Skin of body (tissue), 2 donors: Measurements from ENCODE around the gene HDAC4. TPM values are rescaled to one million over a fixed set of nuclear protein-coding genes. Genes with fewer than 3 reads are reported as not detected.
"Not testable (repeated sequence)": the region's sequence is repeated elsewhere in the genome, so short reads cannot be mapped to it uniquely, and the experiment has no call there.

Experiments used
- DNase-seq: peaks from one replicate; lab custom pipeline; 2025; lab: John Stamatoyannopoulos, UW
- total RNA-seq: library from RNA; depleted of rRNA; stranded (reverse); fragments of >200 nt; gene quantifications from one replicate; pipeline ENCODE4 v1.2.3, GENCODE V29; 2014

The HDAC4 gene
- 22.8 TPM for total RNA-seq

- no peak for DNase-seq
Observed at GRCh38 chr2:239400596-239401066, at the start of gene HDAC4. Gene HDAC4 (minus strand): TSS chr2:239401020. CDS start chr2:239352699, 48,321 bp downstream.

DNA sequence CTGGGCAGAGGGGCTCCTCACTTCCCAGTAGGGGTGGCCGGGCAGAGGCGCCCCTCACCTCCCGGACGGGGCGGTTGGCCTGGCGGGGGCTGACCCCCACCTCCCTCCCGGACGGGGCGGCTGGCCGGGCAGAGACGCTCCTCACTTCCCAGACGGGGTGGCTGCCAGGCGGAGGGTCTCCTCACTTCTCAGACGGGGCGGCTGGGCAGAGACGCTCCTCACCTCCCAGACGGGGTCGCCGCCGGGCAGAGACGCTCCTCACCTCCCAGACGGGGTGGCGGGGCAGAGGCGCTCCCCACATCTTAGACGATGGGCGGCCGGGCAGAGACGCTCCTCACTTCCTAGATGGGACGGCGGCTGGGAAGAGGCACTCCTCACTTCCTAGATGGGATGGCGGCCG lies 48.6 kb upstream of the HDAC4 start:
- DNase-seq, result not testable (repeated sequence)

GRCh38 chr2:239445771-239446524 lies 45.1 kb upstream of the HDAC4 start:
- peak; percentile 87 for DNase-seq

DNA sequence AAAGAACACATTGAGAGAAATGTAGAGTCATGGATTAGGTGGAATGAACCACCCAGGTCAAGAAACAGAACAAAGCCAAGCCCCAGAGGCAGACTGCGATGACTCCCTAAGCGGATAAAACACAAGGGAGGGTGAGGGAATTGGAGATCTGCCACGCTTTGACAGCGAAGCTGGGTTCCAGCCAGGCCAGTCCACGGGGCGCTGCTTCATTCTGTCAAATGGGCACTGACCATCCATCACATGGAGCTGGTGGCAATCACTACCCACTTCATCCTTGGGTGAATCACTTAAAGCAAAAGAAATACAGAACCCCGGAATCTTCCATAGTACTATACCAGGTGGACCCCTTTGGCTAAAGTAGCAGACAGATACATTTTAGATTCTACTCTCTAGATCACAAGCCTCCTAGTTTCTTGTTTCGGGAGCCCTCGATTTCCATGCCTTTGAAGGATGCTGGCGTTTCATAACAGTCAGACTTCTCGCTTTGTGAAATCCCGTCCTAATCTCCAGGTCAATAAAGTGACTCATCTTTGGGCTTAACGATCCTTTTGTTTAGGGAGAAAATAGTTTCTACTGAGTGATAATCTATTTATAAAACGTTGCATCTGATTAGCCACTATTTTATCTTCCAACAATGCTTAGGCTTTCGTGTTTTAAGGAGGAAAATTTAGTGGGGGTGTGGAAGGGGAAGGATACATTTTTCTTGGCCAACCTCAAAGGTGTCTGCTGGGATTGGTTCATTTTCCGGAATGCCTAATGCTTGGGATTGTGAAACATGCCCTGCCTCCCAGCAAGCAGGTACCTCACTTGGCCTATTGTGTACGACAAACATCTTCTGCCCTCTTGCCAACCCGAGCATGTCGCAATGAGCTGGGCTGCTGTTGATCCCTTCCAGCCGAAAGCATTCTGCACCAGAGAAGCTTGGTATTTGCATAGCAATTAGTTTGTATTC lies 44.1 kb upstream of the HDAC4 start:
- peak; percentile 62 for DNase-seq

DNA sequence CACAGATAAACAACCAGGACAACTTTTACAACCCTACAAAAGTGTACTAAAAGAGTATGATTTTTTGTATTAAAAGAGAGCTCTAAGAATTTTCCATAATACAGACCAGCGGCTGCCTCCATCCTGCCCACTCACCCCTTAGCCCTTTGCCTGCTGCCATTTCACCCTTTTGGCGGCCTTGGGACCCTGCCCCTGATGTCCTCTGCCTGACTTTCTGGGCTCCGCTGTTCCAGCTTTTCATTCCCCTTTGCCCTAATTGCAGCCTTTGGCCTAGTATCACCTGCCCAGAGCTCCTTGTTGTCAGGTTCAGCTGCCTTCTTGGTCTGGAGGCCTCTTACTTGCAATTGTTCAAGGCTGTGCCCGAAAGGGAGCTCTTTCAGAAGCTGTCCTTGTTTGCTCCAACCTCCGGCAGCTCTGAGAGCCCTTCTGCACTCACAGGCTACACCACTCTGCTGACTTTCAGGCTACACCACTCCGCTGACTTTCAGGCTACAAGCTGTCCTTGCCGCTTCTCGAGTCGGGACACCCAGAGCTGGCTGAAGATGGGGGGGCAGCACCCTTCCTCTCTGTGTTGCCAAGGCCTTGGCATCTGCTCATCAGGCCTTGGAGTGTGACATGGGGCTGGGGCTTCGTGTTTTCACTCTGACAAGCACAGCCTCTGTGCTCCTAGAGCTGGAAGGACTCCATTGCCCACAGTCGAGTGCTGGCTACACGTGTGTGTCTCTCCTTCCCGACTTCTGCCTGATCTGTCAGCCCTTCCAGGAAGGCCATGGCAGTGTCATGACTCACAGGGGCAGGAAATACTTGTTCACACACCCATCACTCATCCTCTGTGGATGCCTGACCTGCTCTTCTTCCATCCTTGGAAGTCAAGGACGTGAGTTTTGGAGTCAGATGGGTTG lies 43.1 kb upstream of the HDAC4 start:
- no peak for DNase-seq

GRCh38 chr2:239443102-239443620 lies 42.3 kb upstream of the HDAC4 start:
- no peak for DNase-seq

- no peak for DNase-seq
Observed at GRCh38 chr2:239442192-239442591, 41.4 kb upstream of the HDAC4 start.

DNA sequence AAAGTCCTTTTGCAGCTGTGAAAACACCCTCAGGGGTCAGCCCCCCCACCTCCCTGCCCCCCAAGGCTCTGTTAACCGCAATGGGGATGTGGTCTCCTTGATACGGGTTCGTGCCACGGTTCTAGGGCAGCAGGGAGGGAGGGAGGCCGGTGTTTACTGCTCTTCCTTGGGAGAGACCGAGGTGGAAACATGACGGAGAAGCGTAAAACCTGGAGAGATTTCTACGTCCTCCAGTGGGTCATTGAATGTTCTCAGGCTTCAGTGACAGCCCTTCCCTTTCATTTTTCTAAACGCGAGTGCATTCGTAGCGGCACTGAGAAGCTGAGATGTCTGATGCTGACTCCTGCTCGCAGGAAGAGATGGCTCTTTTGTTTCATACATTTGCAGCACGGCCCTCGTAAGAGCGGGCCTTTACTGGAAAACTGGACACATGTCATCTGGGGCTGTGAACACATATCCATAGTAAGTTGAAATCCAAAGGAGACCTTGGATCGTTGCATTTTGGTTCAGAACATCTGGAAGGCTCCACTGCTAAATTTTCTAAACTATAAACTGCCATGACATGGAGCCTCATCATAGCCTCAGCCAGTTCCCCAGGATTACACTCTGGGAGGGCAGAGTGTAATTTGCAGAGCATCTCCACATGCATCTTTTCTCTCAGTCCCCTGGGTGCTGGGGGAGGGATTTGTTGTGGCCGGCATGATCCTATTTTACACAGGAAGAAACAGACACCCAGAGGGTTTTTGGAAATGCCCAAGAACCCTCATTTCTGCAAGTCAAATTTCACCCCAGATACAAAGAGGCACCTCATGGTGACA lies 40.6 kb upstream of the HDAC4 start:
- no peak for DNase-seq

GRCh38 chr2:239440511-239440959 lies 39.7 kb upstream of the HDAC4 start:
- peak; percentile 42 for DNase-seq

DNA sequence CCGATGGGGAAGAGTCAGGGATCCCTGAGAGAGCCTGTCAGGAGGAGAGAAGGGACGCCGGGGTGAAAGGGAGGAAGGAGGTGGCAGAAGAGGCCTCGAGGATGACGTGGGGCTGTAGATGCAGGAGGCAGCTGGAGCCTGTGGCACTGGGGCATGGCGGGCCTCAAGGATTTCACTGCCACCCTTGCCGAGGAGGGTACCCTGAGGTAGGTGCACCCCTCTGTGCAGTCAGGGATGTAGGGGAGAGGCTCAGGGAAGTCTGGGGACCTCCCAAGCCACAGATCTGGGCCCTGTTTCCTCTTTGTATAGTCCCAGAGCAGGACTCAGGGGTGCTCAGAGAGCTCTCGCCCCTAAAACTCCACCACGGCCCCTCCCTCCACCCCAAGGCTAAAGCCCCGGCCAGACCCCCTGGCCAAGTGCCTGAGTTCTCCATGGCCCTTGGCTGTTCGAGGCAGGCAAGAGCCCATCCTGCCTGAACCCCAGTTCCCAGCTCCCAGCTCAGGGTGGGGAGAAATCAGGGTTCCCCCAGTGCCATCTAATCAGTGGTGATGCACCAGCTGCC lies 39.0 kb upstream of the HDAC4 start:
- no peak for DNase-seq

GRCh38 chr2:239438995-239439753 lies 38.4 kb upstream of the HDAC4 start:
- DNase-seq, result no peak

DNA sequence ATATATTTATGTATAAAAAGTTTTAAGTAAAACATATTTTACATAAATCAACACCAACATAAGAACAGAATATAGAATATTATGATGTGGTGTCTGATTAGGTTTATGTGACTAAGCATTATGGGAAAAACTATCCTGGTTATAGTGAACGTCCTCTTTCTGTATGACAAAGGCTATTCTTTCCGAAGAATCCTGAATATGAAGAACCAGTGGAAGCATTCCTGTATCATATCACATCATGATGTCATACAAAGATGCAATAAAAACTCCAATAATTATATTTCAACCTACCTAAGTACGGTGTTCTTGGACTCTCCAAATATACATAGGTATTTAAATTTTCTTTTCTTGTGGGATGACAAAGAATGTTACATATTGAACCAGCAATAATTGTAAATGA lies 37.5 kb upstream of the HDAC4 start:
- DNase-seq, result no peak

GRCh38 chr2:239436669-239437335 lies 36.0 kb upstream of the HDAC4 start:
- no peak for DNase-seq

DNA sequence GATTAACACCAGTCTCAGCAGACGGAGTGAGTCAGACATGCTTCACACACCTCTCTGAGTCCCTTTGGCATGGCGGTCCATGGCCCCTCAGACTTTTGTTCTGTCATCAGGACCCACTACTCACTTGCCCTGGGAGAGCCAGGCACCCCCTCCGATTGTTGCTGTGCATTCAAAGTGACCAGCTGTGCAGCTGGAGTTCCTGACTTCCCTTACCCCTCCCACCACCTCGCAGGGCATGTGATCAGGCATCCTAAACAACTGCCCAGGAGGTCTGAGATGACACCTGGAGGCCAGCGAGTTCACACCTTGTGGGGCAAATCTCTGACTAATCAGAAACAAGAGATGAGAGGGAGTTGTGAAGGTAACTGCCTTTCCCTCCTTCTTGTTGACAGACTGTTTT lies 35.3 kb upstream of the HDAC4 start:
- DNase-seq, result no peak

DNA sequence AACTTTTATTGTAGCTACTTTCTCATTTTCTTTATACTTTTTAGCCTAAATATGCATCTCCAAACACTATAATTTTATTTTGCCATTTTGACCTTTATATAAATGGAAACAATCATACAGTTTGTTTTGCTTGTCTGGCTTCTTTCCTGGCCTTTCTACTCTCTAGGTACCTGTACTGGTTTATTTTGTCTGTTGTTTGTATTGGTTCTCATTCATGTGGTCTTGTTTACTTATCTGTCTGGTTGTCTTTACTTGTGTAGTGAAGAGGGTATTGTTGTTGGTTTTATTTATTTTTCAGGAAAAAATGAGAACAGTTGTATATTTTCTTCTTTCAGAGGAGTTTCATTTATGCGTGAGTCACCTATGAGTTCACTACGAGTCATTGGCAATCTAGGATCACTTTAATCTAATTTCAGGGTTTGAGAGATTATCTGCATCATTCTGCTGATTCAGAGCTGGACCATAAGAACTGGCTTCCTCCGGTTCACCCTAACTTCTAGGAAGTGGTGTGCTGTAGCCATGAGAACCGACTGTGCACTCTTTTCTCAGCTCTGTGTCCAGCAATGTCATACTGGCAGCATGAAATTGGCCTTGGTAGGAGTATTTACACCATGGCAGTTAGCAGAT lies 33.1 kb upstream of the HDAC4 start:
- no peak for DNase-seq

GRCh38 chr2:239432174-239432573 lies 31.4 kb upstream of the HDAC4 start:
- DNase-seq, result no peak

DNA sequence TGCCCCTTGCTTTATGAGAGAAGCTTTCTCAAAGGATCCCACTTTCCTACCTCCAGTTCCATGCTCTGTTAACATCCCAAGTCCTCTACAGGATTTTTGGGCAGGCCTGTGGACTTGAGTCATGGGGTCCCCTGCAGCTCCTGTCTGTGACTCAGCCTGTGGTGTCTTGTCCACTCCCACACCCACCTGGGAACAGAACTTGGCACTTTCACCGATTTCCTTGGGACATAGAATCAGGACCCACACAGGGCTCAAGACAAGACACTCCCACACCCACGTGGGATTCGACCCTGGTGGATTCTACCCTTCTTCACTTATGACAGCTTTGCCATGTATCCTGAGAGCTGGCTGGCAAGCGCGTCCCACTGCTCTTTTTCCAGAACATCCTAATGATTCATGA lies 30.7 kb upstream of the HDAC4 start:
- no peak for DNase-seq
